Testis (tissue), 2 donors: Measurements from ENCODE around the gene GCH1.

Experiments used
- CTCF ChIP-seq, 3 experiments: fragments of 450-650 bp in 2 of 3; fragments of 200-600 bp in 1 of 3; sonication (generic) in 1 of 3; IDR thresholded peaks; one replicate each; pipeline ENCODE4 v1.5.1; 2016 to 2019; ENCODE audit warnings: antibody characterized with exemption in 3 of 3, mild to moderate bottlenecking in 2 of 3, moderate library complexity in 1 of 3
- POLR2A ChIP-seq: fragments of 450-650 bp; IDR thresholded peaks from one replicate; pipeline ENCODE4 v1.6.1; 2017; ENCODE audit warnings: antibody characterized with exemption, mild to moderate bottlenecking, moderate library complexity

GRCh38 chr14:54813081-54813480 lies 89.5 kb downstream of the GCH1 start:
- TF ChIP-seq POLR2A (no peak), CTCF (IDR thresholded peaks at IDR 0.05) (no peak)
